Testis (tissue), 3 donors: ENCODE data around the gene APPBP2. TPM values are rescaled to one million over a fixed set of nuclear protein-coding genes. Genes with fewer than 3 reads are reported as not detected.
"Not testable (repeated sequence)": the region's sequence is repeated elsewhere in the genome, so short reads cannot be mapped to it uniquely, and the experiment has no call there.

Experiments used
- DNase-seq: peaks from one replicate; pipeline ENCODE4 v3.0.0-alpha.2; 2019
- H3K27ac ChIP-seq, 2 donors: fragments of 200-600 bp; sonication (generic); one replicate each; pipeline ENCODE4 v1.5.1; 2019
- H3K27me3 ChIP-seq: fragments of 200-600 bp; sonication (generic); one replicate; pipeline ENCODE4 v1.5.1; 2019
- H3K36me3 ChIP-seq: fragments of 200-600 bp; sonication (generic); one replicate; pipeline ENCODE4 v1.5.1; 2017; ENCODE audit warnings: low read depth; ENCODE audit errors: missing control alignments
- H3K4me1 ChIP-seq: fragments of 200-600 bp; sonication (generic); one replicate; pipeline ENCODE4 v1.5.1; 2019
- H3K4me3 ChIP-seq, 2 donors: fragments of 200-600 bp; sonication (generic); one replicate each; pipeline ENCODE4 v1.5.1; 2017 to 2019
- H3K9me3 ChIP-seq: fragments of 200-600 bp; sonication (generic); one replicate; pipeline ENCODE4 v1.5.1; 2017
- CTCF ChIP-seq, 3 experiments: fragments of 450-650 bp in 2 of 3; fragments of 200-600 bp in 1 of 3; sonication (generic) in 1 of 3; IDR thresholded peaks; one replicate each; pipeline ENCODE4 v1.5.1; 2016 to 2019; ENCODE audit warnings: antibody characterized with exemption in 3 of 3, mild to moderate bottlenecking in 2 of 3, moderate library complexity in 1 of 3
- POLR2A ChIP-seq: fragments of 450-650 bp; IDR thresholded peaks from one replicate; pipeline ENCODE4 v1.6.1; 2017; ENCODE audit warnings: antibody characterized with exemption, mild to moderate bottlenecking, moderate library complexity
- WGBS, 2 donors: methylation state at CpG; one replicate each; pipeline ENCODE4 v1.1.5; 2018; 5-methylcytosine and 5-hydroxymethylcytosine counted together
- intact Hi-C: fragments of 100-400 bp; cut with DNase I; formaldehyde crosslinking; loops from one replicate; pipeline ENCODE4 v1.15.1; 2023; ENCODE audit warnings: low total_unique reads
- polyA plus RNA-seq: library from polyadenylated mRNA; stranded (reverse); fragments of 350-450 nt; fragmentation: Illumina TruSeq; extraction: RNeasy Lipid Tissue Mini Kit (QIAGEN cat#74804); gene quantifications from one replicate; pipeline ENCODE4 v1.2.3, GENCODE V29; 2014; ENCODE audit warnings: low read depth, low replicate concordance; ENCODE audit not compliant: insufficient read depth
- total RNA-seq, 2 donors: library from RNA; depleted of rRNA; stranded (reverse); fragments of >200 nt; gene quantifications; one replicate each; pipeline ENCODE4 v1.2.3, GENCODE V29; 2016

Gene APPBP2
- total and polyA plus RNA-seq, 3 donors from 2014 or later: 58.2 to 98.4 (median 58.9) TPM

- H3K4me1 ChIP-seq: peaks cover 8% of the 10 kb centered on the region
- no peaks in the 10 kb centered on the region for H3K27me3 ChIP-seq
- intact Hi-C loops: no loop called here
- no peak overlapping the region for H3K27ac ChIP-seq
- no peak for DNase-seq
- WGBS, 2 donors: 64 to 66% methylated on average over 2 of the region's 2 CpGs
- no peaks in the 10 kb centered on the region for H3K9me3 ChIP-seq
- no peaks in the 10 kb centered on the region for H3K36me3 ChIP-seq
- TF ChIP-seq POLR2A: no peak
- TF ChIP-seq CTCF (IDR thresholded peaks at IDR 0.05): no peak
- no peak overlapping the region for H3K4me3 ChIP-seq
These were observed 24.5 kb downstream of the APPBP2 start for GRCh38 chr17:60501589-60501988.

DNA sequence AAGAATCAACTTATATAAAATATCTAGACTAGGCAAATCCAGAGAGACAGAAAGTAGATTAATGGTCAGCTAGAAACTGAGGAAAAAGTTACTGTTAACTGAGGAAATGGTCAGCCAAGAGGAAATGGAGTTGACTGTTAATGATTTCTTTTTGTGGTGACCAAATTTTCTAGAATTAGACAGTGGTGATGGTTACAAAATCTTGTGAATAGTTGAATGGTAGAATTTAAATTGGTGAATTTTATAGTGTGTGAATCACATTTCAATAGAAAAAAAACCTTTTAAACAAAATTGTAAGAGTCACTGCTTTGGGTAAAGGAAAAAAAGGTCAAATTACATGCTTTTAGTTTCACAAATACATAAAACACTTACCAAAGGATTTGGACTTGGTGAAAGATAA, 30.0 kb downstream of the APPBP2 start:
- Histone ChIP-seq H3K4me1 (no peaks in the 10 kb centered on the region), H3K9me3 (no peaks in the 10 kb centered on the region), H3K36me3 (no peaks in the 10 kb centered on the region), H3K27ac (no peak overlapping the region), H3K4me3 (no peak overlapping the region), H3K27me3 (no peaks in the 10 kb centered on the region)
- TF ChIP-seq CTCF (IDR thresholded peaks at IDR 0.05) (no peak), POLR2A (no peak)
- no peak for DNase-seq
- intact Hi-C loops: no loop called here

- H3K4me3 ChIP-seq: no peak overlapping the region
- no peaks in the 10 kb centered on the region for H3K27me3 ChIP-seq
- no peaks in the 10 kb centered on the region for H3K9me3 ChIP-seq
- intact Hi-C loops: no loop called here
- no peaks in the 10 kb centered on the region for H3K4me1 ChIP-seq
- TF ChIP-seq POLR2A: no peak
- no peak for TF ChIP-seq CTCF (IDR thresholded peaks at IDR 0.05)
- no peak overlapping the region for H3K27ac ChIP-seq
- no peak for DNase-seq
- 90 to 96% methylated on average over 2 of the region's 2 CpGs for WGBS, 2 donors
- no peaks in the 10 kb centered on the region for H3K36me3 ChIP-seq
These were observed 30.8 kb downstream of the APPBP2 start for GRCh38 chr17:60495260-60495659.

DNA sequence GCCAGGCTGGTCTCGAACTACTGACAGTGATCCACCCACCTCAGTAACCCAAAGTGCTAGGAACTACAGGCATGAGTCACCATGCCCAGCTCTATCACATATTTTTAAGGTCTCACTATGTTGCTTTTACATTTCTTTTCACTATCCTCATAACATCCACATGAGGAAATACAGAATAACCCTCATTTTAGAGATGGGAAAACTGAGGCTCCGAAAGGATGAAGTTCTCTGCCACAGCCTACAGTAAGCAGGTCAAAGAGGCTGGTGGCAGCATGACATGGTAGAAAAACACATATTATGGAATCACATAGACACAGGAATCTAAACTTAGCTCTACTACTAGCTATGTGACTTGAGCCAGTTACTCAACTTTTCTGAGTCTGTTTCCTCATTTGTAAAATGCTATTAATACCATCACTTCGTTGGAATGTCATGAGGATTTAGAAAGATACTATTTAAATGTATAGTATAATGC, 32.2 kb downstream of the APPBP2 start:
- no peak for DNase-seq
- H3K9me3 ChIP-seq: no peaks in the 10 kb centered on the region
- no peak overlapping the region for H3K4me3 ChIP-seq
- H3K27me3 ChIP-seq: no peaks in the 10 kb centered on the region
- no peak for TF ChIP-seq CTCF (IDR thresholded peaks at IDR 0.05)
- no peak for TF ChIP-seq POLR2A
- 80 to 91% methylated on average over 3 of the region's 3 CpGs for WGBS, 2 donors
- intact Hi-C loops: no loop called here
- no peaks in the 10 kb centered on the region for H3K4me1 ChIP-seq
- H3K36me3 ChIP-seq: no peaks in the 10 kb centered on the region
- H3K27ac ChIP-seq: peak overlapping the region in 1 of 2 donors; percentile 53

- H3K27ac ChIP-seq: no peak overlapping the region
- DNase-seq: no peak
- H3K36me3 ChIP-seq: no peaks in the 10 kb centered on the region
- TF ChIP-seq CTCF (IDR thresholded peaks at IDR 0.05) (no peak), POLR2A (no peak)
- no peaks in the 10 kb centered on the region for H3K9me3 ChIP-seq
- intact Hi-C loops: no loop called here
- WGBS, 2 donors: 97 to 100% methylated on average over 3 of the region's 3 CpGs
- H3K27me3 ChIP-seq: no peaks in the 10 kb centered on the region
- H3K4me1 ChIP-seq: no peaks in the 10 kb centered on the region
- H3K4me3 ChIP-seq: no peak overlapping the region
These were observed 34.3 kb downstream of the APPBP2 start for GRCh38 chr17:60491771-60492170.

- DNase-seq, H3K4me1 ChIP-seq, H3K9me3 ChIP-seq, H3K27ac ChIP-seq, H3K27me3 ChIP-seq, H3K36me3 ChIP-seq, H3K4me3 ChIP-seq, intact Hi-C loops: not testable (repeated sequence)
- WGBS, 2 donors: 93 to 100% methylated on average over 2 of the region's 2 CpGs
These were observed 35.4 kb downstream of the APPBP2 start for GRCh38 chr17:60490594-60490993.
